ENCODE measurements around the gene PYGB. TPM values are rescaled to one million over a fixed set of nuclear protein-coding genes. Genes with fewer than 3 reads are reported as not detected.
A peak's percentile ranks its signal among the peaks of the same experiment; 100 is the strongest.

Gene PYGB
- total RNA-seq, 1 experiment from 2014 or later = 220 TPM

DNA sequence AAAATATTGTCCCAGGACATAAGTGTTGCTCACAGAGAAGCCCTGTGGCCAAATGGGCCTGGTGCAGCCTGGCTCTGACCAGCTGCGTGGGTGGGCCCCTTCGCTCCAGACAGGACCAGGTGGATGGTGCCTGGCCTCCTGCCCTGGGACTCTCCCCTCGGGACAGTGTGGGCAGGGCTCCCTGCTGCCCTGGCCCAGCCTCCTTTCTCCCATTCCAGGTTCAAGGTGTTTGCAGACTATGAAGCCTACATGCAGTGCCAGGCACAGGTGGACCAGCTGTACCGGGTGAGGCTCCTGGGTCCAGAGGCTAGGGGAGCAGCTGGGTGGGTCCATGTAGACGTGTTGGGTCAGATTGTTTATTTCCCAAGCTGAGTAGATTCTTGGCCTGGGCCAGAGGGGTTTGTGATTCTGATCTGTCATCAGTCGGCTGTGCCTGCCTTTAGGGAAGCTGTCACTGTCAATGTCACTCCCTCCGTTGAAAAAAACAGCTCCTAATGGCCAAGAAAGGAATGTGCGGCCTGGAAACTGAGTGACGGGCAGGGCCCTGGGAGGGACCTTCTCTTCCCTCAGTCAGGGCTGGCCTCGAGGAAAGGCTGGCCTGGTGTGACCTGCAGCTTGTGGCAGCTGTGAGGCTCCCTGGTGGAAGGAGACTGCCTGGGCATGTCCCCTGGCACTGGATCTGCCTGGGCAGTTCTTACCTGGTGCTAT lies 47.7 kb downstream of the PYGB start:
- POLR2A ChIA-PET = interaction anchor here (0.5 to 0.6 kb wide), 2 partner anchors 32 to 142 kb away, joined by 5 to 10 read pairs; no protein-coding TSS in a partner anchor
- no TSS peak for BruUV-seq (replicated peaks)
- ATAC-seq (0 out of 2 replicates have a peak, but pooled peaks have one; percentile 5), DNase-seq (ENCODE audit: low read depth, low spot score) (no peak)
- Histone ChIP-seq H3K4me3 (ENCODE audit: low read depth in 2 of 2, low read length in 2 of 2) (no peak overlapping the region), H3K9me3 (ENCODE audit: control insufficient read depth, insufficient read depth, low read depth, low read length) (no peaks in the 10 kb centered on the region), H3K36me3 (ENCODE audit: control insufficient read depth, insufficient read depth, low read length) (peaks cover 6% of the 10 kb centered on the region; the same call in 1 of the 2 replicates), H3K4me1 (ENCODE audit: control insufficient read depth, insufficient read depth, low read length) (peaks cover 60% of the 10 kb centered on the region), H3K27me3 (ENCODE audit: control insufficient read depth, insufficient read depth, low read length) (no peaks in the 10 kb centered on the region), H3K27ac (ENCODE audit: low read length) (peak overlapping the region; percentile 70; the same call in 1 of the 2 replicates)
- CTCF ChIA-PET = interaction anchor here (0.6 to 1.8 kb wide), 2 partner anchors 20 to 103 kb away, joined by 5 to 9 read pairs; no protein-coding TSS in a partner anchor
- in situ Hi-C loops (cut with HindIII; ENCODE audit: low pct_unique_long_range_greater_than_20kb, low sequenced_read_pairs) (no loop called here), intact Hi-C loops (cut with micrococcal nuclease; ENCODE audit: unreplicated experiment) (loop anchor here (10.0 kb wide), 1 partner anchor 301 kb away; the partner anchor contains the start of gene APMAP)
- TF ChIP-seq, protein P1, sequence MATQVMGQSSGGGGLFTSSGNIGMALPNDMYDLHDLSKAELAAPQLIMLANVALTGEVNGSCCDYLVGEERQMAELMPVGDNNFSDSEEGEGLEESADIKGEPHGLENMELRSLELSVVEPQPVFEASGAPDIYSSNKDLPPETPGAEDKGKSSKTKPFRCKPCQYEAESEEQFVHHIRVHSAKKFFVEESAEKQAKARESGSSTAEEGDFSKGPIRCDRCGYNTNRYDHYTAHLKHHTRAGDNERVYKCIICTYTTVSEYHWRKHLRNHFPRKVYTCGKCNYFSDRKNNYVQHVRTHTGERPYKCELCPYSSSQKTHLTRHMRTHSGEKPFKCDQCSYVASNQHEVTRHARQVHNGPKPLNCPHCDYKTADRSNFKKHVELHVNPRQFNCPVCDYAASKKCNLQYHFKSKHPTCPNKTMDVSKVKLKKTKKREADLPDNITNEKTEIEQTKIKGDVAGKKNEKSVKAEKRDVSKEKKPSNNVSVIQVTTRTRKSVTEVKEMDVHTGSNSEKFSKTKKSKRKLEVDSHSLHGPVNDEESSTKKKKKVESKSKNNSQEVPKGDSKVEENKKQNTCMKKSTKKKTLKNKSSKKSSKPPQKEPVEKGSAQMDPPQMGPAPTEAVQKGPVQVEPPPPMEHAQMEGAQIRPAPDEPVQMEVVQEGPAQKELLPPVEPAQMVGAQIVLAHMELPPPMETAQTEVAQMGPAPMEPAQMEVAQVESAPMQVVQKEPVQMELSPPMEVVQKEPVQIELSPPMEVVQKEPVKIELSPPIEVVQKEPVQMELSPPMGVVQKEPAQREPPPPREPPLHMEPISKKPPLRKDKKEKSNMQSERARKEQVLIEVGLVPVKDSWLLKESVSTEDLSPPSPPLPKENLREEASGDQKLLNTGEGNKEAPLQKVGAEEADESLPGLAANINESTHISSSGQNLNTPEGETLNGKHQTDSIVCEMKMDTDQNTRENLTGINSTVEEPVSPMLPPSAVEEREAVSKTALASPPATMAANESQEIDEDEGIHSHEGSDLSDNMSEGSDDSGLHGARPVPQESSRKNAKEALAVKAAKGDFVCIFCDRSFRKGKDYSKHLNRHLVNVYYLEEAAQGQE (IDR thresholded peaks at IDR 0.05; ENCODE audit: insufficient read depth in 1 of 2, low read depth in 2 of 2, low read length in 1 of 2) = no peak
- TF ChIP-seq POLR2AphosphoS5 (IDR thresholded peaks at IDR 0.05; ENCODE audit: low read depth, low read length) (peak; percentile 15), TCF7L2 (IDR thresholded peaks at IDR 0.05; ENCODE audit: low read depth, low read length) (no peak), SIN3A (IDR thresholded peaks at IDR 0.05; ENCODE audit: borderline replicate concordance, insufficient read depth, low read depth, low read length) (no peak)
- TF ChIP-seq, protein P2, sequence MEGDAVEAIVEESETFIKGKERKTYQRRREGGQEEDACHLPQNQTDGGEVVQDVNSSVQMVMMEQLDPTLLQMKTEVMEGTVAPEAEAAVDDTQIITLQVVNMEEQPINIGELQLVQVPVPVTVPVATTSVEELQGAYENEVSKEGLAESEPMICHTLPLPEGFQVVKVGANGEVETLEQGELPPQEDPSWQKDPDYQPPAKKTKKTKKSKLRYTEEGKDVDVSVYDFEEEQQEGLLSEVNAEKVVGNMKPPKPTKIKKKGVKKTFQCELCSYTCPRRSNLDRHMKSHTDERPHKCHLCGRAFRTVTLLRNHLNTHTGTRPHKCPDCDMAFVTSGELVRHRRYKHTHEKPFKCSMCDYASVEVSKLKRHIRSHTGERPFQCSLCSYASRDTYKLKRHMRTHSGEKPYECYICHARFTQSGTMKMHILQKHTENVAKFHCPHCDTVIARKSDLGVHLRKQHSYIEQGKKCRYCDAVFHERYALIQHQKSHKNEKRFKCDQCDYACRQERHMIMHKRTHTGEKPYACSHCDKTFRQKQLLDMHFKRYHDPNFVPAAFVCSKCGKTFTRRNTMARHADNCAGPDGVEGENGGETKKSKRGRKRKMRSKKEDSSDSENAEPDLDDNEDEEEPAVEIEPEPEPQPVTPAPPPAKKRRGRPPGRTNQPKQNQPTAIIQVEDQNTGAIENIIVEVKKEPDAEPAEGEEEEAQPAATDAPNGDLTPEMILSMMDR (IDR thresholded peaks at IDR 0.05) = no peak

DNA sequence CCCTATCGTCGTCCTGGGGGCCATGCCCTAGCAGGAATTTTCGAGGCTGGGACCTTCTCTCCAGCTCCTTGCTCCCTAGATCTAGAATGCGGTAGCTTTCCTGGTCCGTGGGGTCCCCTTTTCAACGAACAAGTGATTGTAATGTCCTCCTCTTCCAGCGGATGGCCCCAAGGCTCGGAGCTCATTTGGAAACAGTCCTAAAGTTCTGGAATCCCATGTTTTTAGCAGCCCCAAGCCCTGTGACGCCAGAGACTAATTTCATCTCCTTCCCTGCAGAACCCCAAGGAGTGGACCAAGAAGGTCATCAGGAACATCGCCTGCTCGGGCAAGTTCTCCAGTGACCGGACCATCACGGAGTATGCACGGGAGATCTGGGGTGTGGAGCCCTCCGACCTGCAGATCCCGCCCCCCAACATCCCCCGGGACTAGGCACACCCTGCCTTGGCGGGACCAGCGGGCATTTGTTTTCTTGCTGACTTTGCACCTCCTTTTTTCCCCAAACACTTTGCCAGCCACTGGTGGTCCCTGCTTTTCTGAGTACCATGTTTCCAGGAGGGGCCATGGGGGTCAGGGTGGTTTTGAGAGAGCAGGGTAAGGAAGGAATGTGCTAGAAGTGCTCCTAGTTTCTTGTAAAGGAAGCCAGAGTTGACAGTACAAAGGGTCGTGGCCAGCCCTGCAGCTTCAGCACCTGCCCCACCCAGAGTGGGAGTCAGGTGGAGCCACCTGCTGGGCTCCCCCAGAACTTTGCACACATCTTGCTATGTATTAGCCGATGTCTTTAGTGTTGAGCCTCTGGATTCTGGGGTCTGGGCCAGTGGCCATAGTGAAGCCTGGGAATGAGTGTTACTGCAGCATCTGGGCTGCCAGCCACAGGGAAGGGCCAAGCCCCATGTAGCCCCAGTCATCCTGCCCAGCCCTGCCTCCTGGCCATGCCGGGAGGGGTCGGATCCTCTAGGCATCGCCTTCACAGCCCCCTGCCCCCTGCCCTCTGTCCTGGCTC lies 48.5 kb downstream of the PYGB start:
- TF ChIP-seq, protein P2 (IDR thresholded peaks at IDR 0.05) = peak; percentile 76
- TF ChIP-seq, protein P1 (IDR thresholded peaks at IDR 0.05; ENCODE audit: insufficient read depth in 1 of 2, low read depth in 2 of 2, low read length in 1 of 2) = no peak
- Histone ChIP-seq H3K36me3 (ENCODE audit: control insufficient read depth, insufficient read depth, low read length) (0 out of 2 replicates have a peak, but pooled peaks cover 4% of the 10 kb centered on the region), H3K27me3 (ENCODE audit: control insufficient read depth, insufficient read depth, low read length) (no peaks in the 10 kb centered on the region), H3K9me3 (ENCODE audit: control insufficient read depth, insufficient read depth, low read depth, low read length) (no peaks in the 10 kb centered on the region), H3K4me1 (ENCODE audit: control insufficient read depth, insufficient read depth, low read length) (peaks cover 69% of the 10 kb centered on the region), H3K4me3 (ENCODE audit: low read depth in 2 of 2, low read length in 2 of 2) (no peak overlapping the region), H3K27ac (ENCODE audit: low read length) (peak overlapping the region; percentile 79)
- ATAC-seq (peak; percentile 8; the same call in 1 of the 2 replicates), DNase-seq (ENCODE audit: low read depth, low spot score) (no peak)
- intact Hi-C loops (cut with micrococcal nuclease; ENCODE audit: unreplicated experiment) = loop anchor here (10.0 kb wide), 1 partner anchor 302 kb away; the partner anchor contains the start of gene APMAP
- ChIA-PET POLR2A (no interaction called here), CTCF (interaction anchor here (0.6 to 1.8 kb wide), 2 partner anchors 19 to 102 kb away, joined by 5 to 9 read pairs; no protein-coding TSS in a partner anchor)
- in situ Hi-C loops (cut with HindIII; ENCODE audit: low pct_unique_long_range_greater_than_20kb, low sequenced_read_pairs) = no loop called here
- BruUV-seq (replicated peaks) = no TSS peak

Data from Panc1 (cell line).